Central memory CD8-positive, alpha-beta T cell (primary cell): ENCODE measurements around the gene SMIM1.

Experiments used
- ATAC-seq: fragments of 150-1000 bp; cut with Tn5 transposase; replicated peaks from 2 replicates; pipeline ENCODE4 v1.10.0; 2022; ENCODE audit warnings: mild to moderate bottlenecking, moderate FRiP score, moderate number of reproducible peaks; ENCODE audit not compliant: poor library complexity, severe bottlenecking; ENCODE audit errors: extremely low read depth
- DNase-seq, 2 donors: peaks; one replicate each; pipeline ENCODE4 v3.0.0; 2021; ENCODE audit warnings: low spot score in 2 of 2
- H3K27ac Mint-ChIP-seq: one replicate; pipeline ENCODE4 v1.8.0; 2022; ENCODE audit warnings: low read depth, mild to moderate bottlenecking, moderate library complexity, mixed read lengths
- H3K27me3 Mint-ChIP-seq: one replicate; pipeline ENCODE4 v1.8.0; 2022; ENCODE audit warnings: mixed read lengths
- H3K36me3 Mint-ChIP-seq: one replicate; pipeline ENCODE4 v1.8.0; 2022; ENCODE audit warnings: mild to moderate bottlenecking, moderate library complexity, mixed read lengths; ENCODE audit not compliant: insufficient read depth
- H3K4me1 Mint-ChIP-seq: one replicate; pipeline ENCODE4 v1.8.0; 2022; ENCODE audit warnings: mixed read lengths
- H3K4me3 Mint-ChIP-seq: one replicate; pipeline ENCODE4 v1.8.0; 2022; ENCODE audit warnings: mild to moderate bottlenecking, moderate library complexity, mixed read lengths
- H3K9me3 Mint-ChIP-seq: one replicate; pipeline ENCODE4 v1.8.0; 2022; ENCODE audit warnings: mixed read lengths

Gene SMIM1

DNA sequence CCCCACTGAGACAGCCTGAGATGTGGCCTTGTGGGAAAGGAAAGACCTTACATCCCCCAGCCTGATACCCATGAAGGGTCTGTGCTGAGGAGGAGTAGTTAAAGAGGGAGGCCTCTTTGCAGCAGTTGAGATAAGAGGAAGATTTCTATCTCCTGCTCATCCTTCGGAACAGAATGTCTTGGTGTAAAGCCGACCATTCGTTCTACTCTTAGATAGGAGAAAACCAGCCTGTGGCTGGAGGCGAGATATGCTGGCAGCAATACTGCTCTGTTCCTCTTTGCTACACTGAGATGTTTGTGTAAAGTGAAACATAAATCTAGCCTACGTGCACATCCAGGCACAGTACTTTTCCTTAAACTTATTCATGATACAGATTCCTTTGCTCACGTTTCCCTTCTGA lies 21.8 kb upstream of the SMIM1 start:
- H3K27ac Mint-ChIP-seq, result no peak overlapping the region
- H3K9me3 Mint-ChIP-seq, result no peaks in the 10 kb centered on the region
- peaks cover 10% of the 10 kb centered on the region for H3K27me3 Mint-ChIP-seq
- H3K4me3 Mint-ChIP-seq, result no peak overlapping the region
- ATAC-seq (no peak), DNase-seq (no peak)
- peaks cover 5% of the 10 kb centered on the region for H3K36me3 Mint-ChIP-seq
- H3K4me1 Mint-ChIP-seq, result peaks cover 14% of the 10 kb centered on the region

DNA sequence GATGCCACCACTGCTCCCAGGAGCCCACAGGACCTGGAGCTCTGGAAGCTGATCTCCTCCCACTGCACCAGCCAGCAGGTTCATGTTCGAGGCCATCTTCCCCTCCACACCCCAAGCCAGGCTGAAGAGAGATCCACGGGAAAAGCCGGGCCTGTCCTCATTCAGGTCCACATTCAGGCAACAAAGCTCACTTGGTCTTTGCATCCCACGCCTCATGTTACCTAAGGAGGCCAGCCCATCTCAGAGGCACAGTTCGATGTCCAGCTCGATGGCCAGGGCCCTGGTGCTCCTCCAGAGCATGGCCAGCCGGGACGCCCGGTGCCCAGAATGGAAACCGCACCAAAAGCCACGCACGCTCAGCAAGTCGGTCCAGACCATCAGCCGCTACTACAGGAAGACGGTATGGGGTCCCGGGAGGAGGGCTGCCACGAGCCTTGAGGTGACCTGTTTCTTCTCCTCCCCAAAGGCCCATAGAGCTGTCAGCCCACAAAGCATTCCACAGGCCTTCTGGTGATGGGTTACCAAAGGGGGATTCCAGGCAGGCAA lies 20.1 kb upstream of the SMIM1 start, which contains the start of gene CCDC27:
TSS of gene CCDC27 (plus strand) at position 51 of the 546 bp plus-strand sequence. CDS start at position 83, 32 bp downstream.
- H3K27ac Mint-ChIP-seq, result no peak within 1 kb of the TSS
- DNase-seq (no peak), ATAC-seq (no peak)
- no peak within 1 kb of the TSS for H3K4me3 Mint-ChIP-seq
- peaks cover 2% of the 10 kb centered on the region for H3K36me3 Mint-ChIP-seq
- no peaks in the 10 kb centered on the region for H3K9me3 Mint-ChIP-seq
- H3K4me1 Mint-ChIP-seq, result peaks cover 9% of the 10 kb centered on the region
- peaks cover 23% of the 10 kb centered on the region for H3K27me3 Mint-ChIP-seq

DNA sequence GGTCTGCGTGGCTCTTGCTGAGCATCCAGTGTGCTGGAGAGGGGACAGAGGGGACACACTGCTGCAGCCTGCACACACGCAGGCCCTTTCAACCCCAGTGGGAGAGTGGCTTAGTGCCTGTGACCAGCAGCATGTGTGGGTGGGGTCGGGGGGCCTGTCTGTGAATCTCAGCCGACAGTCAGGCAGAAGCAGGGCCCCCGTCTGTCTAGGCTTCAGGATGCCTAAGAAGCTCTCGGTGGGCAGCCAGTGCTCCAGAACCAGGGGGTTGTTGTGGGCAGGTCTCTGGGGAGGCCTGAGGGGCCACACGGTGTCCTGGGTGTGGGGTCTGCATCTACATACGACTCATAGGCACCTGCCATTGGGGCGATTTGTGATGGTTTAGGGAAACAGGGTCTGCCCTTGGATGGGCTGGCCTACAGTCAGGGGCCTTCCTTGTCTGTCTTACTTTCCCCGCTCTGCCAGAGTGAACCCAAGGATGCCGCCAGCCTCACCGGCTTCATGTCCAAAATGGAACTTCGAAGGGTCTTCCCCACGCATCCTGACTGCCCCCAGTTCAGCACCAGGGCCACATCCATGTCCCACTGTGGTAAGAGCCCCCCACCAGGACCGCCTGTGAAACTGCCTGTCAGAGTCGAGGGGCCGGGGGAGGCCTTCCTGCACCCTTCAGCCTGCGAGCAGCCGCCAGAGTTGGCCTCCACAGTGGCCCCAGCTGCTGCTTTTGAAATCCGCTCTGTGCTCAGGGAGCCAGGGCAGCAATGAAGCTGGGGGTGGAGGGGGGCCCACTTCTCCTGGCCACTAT lies 18.7 kb upstream of the SMIM1 start:
- H3K36me3 Mint-ChIP-seq, result peaks cover 2% of the 10 kb centered on the region
- ATAC-seq, result no peak
- H3K4me3 Mint-ChIP-seq, result no peak overlapping the region
- no peaks in the 10 kb centered on the region for H3K4me1 Mint-ChIP-seq
- DNase-seq, result no peak
- H3K27ac Mint-ChIP-seq, result no peak overlapping the region
- H3K9me3 Mint-ChIP-seq, result no peaks in the 10 kb centered on the region
- peaks cover 23% of the 10 kb centered on the region for H3K27me3 Mint-ChIP-seq

DNA sequence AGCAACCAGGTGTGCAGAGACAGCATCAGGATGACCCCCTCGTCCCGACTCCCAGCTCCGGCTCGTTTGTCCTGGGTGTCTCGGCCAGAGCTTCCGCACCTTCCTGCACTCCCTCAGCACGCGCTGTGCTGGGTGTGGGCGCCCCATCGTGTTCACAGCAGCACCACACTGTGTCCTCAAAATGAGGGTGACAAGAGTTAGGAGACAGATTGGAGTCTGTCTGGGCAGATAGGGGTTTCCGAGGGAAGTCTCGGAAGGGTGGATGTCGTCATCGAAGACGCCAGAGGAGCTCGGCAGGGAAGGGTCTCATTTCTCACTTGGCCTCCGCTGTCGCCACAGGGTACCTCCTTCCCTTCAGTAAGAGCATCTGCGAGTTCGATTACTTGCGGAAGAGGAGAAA lies 16.2 kb upstream of the SMIM1 start:
- no peak overlapping the region for H3K27ac Mint-ChIP-seq
- H3K36me3 Mint-ChIP-seq, result peaks cover 2% of the 10 kb centered on the region
- H3K4me1 Mint-ChIP-seq, result no peaks in the 10 kb centered on the region
- no peak for ATAC-seq
- peaks cover 48% of the 10 kb centered on the region for H3K27me3 Mint-ChIP-seq
- H3K4me3 Mint-ChIP-seq, result no peak overlapping the region
- no peak for DNase-seq
- H3K9me3 Mint-ChIP-seq, result no peaks in the 10 kb centered on the region

DNA sequence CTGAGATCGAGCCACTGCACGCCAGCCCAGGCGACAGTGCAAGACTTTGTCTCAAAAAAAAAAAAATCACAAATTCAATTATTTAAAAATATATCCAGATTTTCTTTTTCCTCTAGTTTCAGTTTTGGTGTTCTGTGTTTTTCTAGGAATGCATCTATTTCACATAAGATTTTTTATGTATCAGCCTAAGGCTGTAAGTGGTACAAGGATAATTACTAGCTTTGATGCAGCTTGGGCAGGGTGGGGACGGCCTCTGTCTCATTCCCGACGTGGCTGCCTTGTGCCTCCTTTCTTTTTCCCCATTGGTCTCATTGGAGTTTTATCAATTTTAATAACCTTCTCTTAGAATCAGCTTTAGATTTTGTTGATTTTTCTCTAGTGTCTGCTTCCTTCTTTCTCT lies 13.4 kb upstream of the SMIM1 start:
- DNase-seq (no peak), ATAC-seq (no peak)
- H3K27me3 Mint-ChIP-seq, result peaks cover 53% of the 10 kb centered on the region
- H3K36me3 Mint-ChIP-seq, result peaks cover 2% of the 10 kb centered on the region
- no peak overlapping the region for H3K27ac Mint-ChIP-seq
- H3K4me3 Mint-ChIP-seq, result no peak overlapping the region
- H3K9me3 Mint-ChIP-seq, result no peaks in the 10 kb centered on the region
- no peaks in the 10 kb centered on the region for H3K4me1 Mint-ChIP-seq

DNA sequence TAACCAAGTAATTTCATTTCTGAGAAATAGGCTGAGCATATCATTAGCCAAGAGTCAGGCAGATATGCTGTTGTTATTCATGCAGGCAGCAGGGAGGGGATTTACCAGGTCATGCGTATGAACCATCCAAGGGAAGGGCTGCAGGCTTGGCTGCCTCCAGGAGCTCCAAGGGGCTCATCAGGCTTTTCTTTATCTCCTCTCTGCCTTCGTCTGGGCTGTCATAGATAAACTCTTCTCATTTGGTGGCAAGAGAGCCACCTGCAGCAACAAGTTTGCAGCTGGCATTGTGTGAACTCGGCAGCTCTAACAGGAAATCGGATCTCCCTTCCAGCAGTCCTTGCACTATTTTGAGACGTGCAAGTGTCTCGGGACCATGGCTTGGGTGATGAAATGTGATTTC lies 12.8 kb upstream of the SMIM1 start:
- no peaks in the 10 kb centered on the region for H3K9me3 Mint-ChIP-seq
- peaks cover 2% of the 10 kb centered on the region for H3K36me3 Mint-ChIP-seq
- no peak overlapping the region for H3K4me3 Mint-ChIP-seq
- H3K27me3 Mint-ChIP-seq, result peaks cover 53% of the 10 kb centered on the region
- ATAC-seq (no peak), DNase-seq (no peak)
- H3K27ac Mint-ChIP-seq, result no peak overlapping the region
- no peaks in the 10 kb centered on the region for H3K4me1 Mint-ChIP-seq

DNA sequence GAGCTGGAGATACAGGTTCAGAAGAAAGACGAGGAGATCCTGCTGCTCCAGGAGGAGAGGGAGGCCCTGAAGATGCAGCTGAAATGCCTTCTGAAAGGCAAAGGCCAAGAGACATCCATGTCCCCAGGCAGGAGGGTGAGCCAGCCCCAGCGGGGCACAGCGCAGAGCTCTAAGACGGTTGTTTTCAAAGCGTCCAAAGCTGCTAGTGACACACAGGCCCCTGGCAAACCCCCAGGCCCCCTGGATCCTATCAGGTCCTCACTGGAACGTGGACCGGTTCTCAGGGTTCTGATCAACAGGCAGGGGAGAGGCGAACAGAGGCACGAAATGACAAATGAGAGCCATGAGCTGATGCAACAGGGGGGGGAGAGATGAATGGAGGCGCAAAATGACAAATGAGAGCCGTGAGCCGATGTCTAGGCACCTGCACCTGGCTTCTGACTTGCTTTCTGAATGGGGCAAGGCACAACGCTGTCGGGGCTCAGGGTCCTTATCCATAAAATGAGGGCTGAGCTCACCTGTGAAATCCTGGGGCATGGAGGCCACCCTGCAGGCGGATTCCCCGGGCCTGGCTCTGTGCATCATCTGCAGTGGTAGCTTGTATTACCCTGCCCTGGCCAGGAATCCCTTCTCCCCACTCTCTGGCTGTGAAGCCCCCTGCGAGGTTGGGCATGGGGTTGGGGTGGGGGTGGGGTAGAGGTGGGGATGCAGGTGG lies 11.1 kb upstream of the SMIM1 start:
- Mint-ChIP-seq H3K4me1 (no peaks in the 10 kb centered on the region), H3K27me3 (peaks cover 46% of the 10 kb centered on the region), H3K36me3 (no peaks in the 10 kb centered on the region), H3K27ac (no peak overlapping the region), H3K9me3 (no peaks in the 10 kb centered on the region), H3K4me3 (no peak overlapping the region)
- DNase-seq, result no peak
- ATAC-seq, result no peak

DNA sequence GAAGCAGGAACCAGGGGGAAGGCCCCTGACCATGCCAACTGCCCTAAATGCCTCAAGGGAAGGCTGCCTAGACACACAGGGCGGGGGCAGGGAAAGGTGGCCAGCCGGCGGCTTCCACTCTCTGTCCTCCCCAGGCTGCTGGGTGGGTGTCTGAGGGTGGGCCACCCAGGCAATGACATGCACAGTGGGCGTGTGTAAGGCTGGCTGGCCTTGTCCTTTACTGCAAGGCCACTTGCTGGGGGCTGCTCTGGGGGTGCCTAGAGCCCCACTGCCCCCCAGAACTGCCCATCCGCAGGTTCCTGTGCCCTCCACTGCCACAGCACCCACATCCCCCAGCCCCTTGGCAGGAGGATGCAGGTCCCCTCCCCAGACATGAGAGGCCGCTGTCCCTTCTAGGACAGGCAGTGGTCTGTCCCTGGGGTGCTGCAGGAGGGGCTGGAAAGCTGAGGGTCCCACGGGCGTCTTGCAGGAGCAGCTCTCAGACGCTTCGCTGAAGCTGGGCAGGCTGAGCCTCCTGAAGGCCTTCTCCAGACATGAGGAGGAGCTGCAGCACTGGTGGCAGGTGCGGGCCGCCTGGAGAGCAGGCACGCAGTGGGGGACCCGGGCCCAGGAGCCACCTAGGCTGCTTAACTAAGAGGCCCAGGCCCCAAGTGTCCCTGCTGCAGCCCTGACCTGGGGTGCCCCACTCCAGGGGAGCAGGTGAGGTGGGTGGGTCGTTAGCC lies 10.2 kb upstream of the SMIM1 start:
- no peaks in the 10 kb centered on the region for H3K9me3 Mint-ChIP-seq
- no peak overlapping the region for H3K4me3 Mint-ChIP-seq
- H3K36me3 Mint-ChIP-seq, result no peaks in the 10 kb centered on the region
- DNase-seq, result no peak
- H3K27me3 Mint-ChIP-seq, result peaks cover 48% of the 10 kb centered on the region
- H3K4me1 Mint-ChIP-seq, result no peaks in the 10 kb centered on the region
- H3K27ac Mint-ChIP-seq, result no peak overlapping the region
- ATAC-seq, result no peak

DNA sequence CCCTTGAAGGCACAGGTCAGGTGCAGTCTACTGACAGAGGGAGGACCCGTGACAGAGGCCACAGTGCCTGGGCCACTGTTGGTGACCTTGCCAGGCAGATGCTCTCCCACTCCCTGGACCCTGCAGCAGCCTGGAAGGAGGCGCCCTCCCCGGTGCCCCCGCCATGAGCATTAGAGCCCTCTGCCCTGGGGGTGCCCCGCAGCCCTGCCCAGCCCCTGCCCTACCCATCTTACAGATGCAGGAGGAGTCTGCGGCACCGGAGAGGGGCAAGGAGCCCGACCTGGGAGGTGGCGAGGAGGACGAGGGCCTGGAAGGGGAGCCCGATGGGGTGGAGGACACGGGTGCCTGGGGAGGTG lies 9.7 kb upstream of the SMIM1 start:
- DNase-seq (no peak), ATAC-seq (no peak)
- H3K36me3 Mint-ChIP-seq, result no peaks in the 10 kb centered on the region
- no peak overlapping the region for H3K27ac Mint-ChIP-seq
- H3K4me1 Mint-ChIP-seq, result no peaks in the 10 kb centered on the region
- no peak overlapping the region for H3K4me3 Mint-ChIP-seq
- H3K27me3 Mint-ChIP-seq, result peaks cover 53% of the 10 kb centered on the region
- H3K9me3 Mint-ChIP-seq, result no peaks in the 10 kb centered on the region

DNA sequence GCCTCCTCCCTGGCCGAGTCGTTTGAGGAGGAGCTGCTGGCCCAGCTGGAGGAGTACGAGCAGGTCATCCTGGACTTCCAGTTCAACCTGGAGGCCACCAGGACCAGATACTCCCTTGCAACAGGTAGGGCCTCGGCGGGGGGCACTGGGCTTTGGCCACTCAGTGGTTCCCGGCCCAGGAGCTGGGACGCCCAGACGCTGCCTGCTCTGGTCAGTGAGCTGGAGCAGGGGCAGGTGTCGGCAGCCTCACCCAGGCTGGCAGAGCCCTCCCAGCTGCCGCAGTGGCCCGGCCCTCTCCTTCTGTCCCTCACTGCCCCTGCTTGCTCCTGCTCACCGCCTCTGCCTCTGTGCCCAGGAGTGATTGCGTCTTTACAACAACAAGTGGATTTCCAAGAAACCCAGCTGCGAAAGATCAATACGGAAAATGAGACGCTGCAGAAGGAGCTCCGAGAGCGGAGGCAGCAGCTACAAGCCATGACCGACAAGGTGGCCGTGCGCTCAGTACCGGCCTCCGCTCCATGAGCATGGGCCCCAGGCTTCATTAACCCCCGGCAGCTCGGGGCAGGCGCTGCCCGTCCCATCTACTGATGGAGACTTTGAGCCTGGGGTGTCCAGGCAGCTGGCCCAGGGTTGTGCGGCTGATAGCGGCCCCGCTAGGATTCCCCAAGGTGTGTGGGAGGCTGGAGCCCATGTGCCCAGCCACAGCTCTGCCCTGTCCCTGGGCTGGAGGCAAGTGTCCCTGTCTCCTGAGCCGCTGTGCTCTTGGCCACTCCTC lies 9.0 kb upstream of the SMIM1 start:
- Mint-ChIP-seq H3K27ac (no peak overlapping the region), H3K4me1 (no peaks in the 10 kb centered on the region), H3K27me3 (peaks cover 54% of the 10 kb centered on the region), H3K36me3 (no peaks in the 10 kb centered on the region), H3K4me3 (no peak overlapping the region), H3K9me3 (no peaks in the 10 kb centered on the region)
- DNase-seq (no peak), ATAC-seq (no peak)

DNA sequence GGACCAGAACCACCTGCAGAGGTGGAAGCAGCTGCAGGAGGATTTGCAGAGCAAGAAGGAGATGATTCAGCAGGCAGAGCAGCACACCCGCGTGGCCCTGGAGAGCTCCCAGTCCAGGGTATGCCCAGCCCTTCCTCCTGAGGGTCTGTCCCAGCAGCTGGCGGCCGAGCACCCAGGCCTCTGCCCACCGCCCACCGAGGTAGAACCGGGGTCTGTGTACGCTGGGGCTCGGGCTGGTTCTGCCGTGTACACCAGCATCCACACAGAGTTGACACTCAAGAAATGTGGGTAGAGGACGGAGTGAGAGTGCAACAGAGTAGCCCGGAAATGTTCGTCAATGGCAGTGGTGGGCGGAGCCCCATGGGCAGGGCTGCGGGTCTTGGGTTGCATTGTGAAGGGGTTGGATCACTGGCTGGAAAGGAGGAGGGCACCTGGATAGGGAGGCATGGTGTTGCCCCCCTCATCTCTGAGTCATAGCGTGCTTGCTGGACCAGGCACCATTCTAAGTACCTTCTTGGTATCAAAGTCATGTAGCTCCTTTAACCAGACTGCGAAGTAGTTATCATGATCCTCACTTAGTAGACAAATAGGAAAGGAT lies 5.1 kb upstream of the SMIM1 start:
- no peak overlapping the region for H3K4me3 Mint-ChIP-seq

More for the DNA sequence above, 5.1 kb upstream of the SMIM1 start:
- H3K27me3 Mint-ChIP-seq, result peaks cover 23% of the 10 kb centered on the region
- DNase-seq (no peak), ATAC-seq (no peak)
- no peaks in the 10 kb centered on the region for H3K36me3 Mint-ChIP-seq
- H3K9me3 Mint-ChIP-seq, result no peaks in the 10 kb centered on the region
- no peaks in the 10 kb centered on the region for H3K4me1 Mint-ChIP-seq
- no peak overlapping the region for H3K27ac Mint-ChIP-seq
